HepG2 (cell line): ENCODE measurements around the gene RNF123. TPM values are rescaled to one million over a fixed set of nuclear protein-coding genes. Genes with fewer than 3 reads are reported as not detected.

Experiments used
- AGO2 ChIP-seq: fragments of 200-400 bp; formaldehyde crosslinking; optimal IDR thresholded peaks from 2 replicates; pipeline ENCODE3; 2017; ENCODE audit warnings: mild to moderate bottlenecking, low read depth, low read length, moderate library complexity
- RBFOX2 ChIP-seq: fragments of 200-400 bp; formaldehyde crosslinking; IDR thresholded peaks from 2 replicates; pipeline ENCODE4 v1.6.1; 2017; ENCODE audit warnings: low read depth, mild to moderate bottlenecking, low read length
- SETDB1 ChIP-seq: sonication (generic); formaldehyde crosslinking; IDR thresholded peaks from 2 replicates; pipeline ENCODE4 v1.5.1; 2020; ENCODE audit warnings: missing genetic modification reagents, mild to moderate bottlenecking, borderline replicate concordance
- ZBTB4 ChIP-seq: sonication (generic); formaldehyde crosslinking; IDR thresholded peaks from 2 replicates; pipeline ENCODE4 v1.4.0; 2020; ENCODE audit warnings: missing genetic modification reagents, mild to moderate bottlenecking, borderline replicate concordance
- ZNF180 ChIP-seq: sonication (generic); formaldehyde crosslinking; IDR thresholded peaks from 2 replicates; pipeline ENCODE4 v1.4.0; 2020; ENCODE audit warnings: low read depth, missing genetic modification reagents, borderline replicate concordance
- ZNF230 ChIP-seq: sonication (generic); formaldehyde crosslinking; IDR thresholded peaks from 2 replicates; pipeline ENCODE4 v1.4.0; 2020; ENCODE audit warnings: mild to moderate bottlenecking, missing genetic modification reagents
- polyA plus RNA-seq, 8 experiments: library from polyadenylated mRNA; depleted of rRNA in 3 of 8; stranded (reverse) in 7 of 8; unstranded in 1 of 8; fragments of >200 nt; fragmentation: Illumina TruSeq in 4 of 8; extraction: Trizol in 4 of 8; gene quantifications; 2 replicates each; pipeline versions ENCODE4 v1.2.1 to v1.2.3, GENCODE V29; 2011 to 2016; ENCODE audit warnings: low read depth in 4 of 8, missing spikeins in 1 of 8, mixed read lengths in 1 of 8; ENCODE audit not compliant: insufficient read depth in 1 of 8
- total RNA-seq, 5 experiments: library from RNA; depleted of rRNA; stranded (reverse); fragments of >200 nt; fragmentation: Illumina TruSeq; extraction: Trizol; gene quantifications; 2 replicates each; pipeline ENCODE4 v1.2.3, GENCODE V29; 2016; ENCODE audit warnings: low read depth in 1 of 5
- TF ChIP-seq, protein P1 (sequence below): sonication (generic); formaldehyde crosslinking; IDR thresholded peaks from 2 replicates; pipeline ENCODE4 v1.4.0; 2020; ENCODE audit warnings: mild to moderate bottlenecking, missing genetic modification reagents
- TF ChIP-seq, protein P2 (sequence below): sonication (generic); formaldehyde crosslinking; IDR thresholded peaks from 2 replicates; pipeline ENCODE4 v1.5.0; 2020; ENCODE audit warnings: mild to moderate bottlenecking, missing genetic modification reagents

RNF123 gene
- total and polyA plus RNA-seq, 2 of the 13 experiments (the other 11 are each of a cell fraction or from before 2014, with no cell fraction given) = 29.9 to 82.2 TPM

DNA sequence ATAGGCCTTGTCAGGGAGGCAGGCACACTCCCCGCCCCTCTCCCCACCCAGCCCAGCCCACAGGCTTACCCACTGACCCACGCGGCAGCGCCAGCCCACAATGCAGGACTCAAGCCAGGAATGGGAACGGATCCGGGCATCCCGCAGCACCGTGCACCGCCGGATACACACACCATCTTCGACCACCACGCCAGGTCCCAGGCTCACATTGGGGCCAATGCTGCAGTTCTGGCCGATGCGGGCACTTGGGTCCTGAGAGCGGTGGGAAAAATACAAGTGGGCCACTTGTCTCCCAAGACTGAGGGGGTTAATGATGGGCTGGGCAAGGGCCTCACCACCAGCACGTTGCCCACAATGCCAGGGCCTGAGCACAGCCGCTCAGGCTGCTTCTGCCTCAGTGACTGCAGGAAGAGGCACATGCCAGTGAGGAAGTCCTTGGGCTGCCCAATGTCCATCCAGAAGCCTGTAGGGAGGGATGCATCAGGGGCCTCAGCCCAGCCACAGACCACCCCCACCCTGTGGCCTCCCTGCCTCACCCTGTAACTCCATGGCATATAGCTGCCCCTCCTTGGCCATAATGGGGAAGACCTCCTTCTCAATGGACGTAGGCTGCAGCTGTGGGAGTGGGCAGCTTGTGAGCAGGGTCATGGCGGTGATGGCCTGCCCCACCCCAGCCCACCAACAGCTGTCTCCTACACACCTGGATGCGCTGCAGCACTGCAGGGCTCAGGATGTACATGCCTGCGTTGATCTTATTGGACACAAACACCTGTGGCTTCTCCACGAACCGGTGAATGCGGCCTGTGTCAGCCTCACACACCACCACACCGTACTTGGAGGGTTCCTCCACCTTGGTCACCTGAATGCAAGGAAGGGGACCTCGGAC is 32.8 kb downstream of the RNF123 start (continued):
- TF ChIP-seq RBFOX2 (peak; percentile 40; the same call in 1 of the 2 replicates), ZNF230 (CRISPR knock-in tag) (no peak), ZBTB4 (CRISPR knock-in tag) (no peak), AGO2 (peak; percentile 95), ZNF180 (no peak), SETDB1 (CRISPR knock-in tag) (no peak)
- TF ChIP-seq, protein P1, sequence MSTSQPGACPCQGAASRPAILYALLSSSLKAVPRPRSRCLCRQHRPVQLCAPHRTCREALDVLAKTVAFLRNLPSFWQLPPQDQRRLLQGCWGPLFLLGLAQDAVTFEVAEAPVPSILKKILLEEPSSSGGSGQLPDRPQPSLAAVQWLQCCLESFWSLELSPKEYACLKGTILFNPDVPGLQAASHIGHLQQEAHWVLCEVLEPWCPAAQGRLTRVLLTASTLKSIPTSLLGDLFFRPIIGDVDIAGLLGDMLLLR (CRISPR knock-in tag) = no peak
- TF ChIP-seq, protein P2, sequence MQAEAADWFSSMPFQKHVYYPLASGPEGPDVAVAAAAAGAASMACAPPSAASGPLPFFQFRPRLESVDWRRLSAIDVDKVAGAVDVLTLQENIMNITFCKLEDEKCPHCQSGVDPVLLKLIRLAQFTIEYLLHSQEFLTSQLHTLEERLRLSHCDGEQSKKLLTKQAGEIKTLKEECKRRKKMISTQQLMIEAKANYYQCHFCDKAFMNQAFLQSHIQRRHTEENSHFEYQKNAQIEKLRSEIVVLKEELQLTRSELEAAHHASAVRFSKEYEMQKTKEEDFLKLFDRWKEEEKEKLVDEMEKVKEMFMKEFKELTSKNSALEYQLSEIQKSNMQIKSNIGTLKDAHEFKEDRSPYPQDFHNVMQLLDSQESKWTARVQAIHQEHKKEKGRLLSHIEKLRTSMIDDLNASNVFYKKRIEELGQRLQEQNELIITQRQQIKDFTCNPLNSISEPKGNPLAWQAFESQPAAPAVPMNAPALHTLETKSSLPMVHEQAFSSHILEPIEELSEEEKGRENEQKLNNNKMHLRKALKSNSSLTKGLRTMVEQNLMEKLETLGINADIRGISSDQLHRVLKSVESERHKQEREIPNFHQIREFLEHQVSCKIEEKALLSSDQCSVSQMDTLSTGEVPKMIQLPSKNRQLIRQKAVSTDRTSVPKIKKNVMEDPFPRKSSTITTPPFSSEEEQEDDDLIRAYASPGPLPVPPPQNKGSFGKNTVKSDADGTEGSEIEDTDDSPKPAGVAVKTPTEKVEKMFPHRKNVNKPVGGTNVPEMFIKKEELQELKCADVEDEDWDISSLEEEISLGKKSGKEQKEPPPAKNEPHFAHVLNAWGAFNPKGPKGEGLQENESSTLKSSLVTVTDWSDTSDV = 0 out of 2 replicates have a peak, but pooled peaks have one; percentile 43
